DOHH2 (cell line): ENCODE measurements around the gene ROR2.

Source experiments
- CTCF ChIP-seq: fragments of 200-600 bp; sonication (generic); IDR thresholded peaks from one replicate; pipeline ENCODE4 v1.5.1; 2014; ENCODE audit warnings: antibody characterized with exemption, mild to moderate bottlenecking, low read depth, low read length; ENCODE audit not compliant: poor library complexity, severe bottlenecking
- EZH2phosphoT487 ChIP-seq: fragments of 200-600 bp; sonication (generic); IDR thresholded peaks from 2 replicates; pipeline ENCODE4 v1.6.1; 2017; ENCODE audit warnings: borderline replicate concordance, mild to moderate bottlenecking, antibody characterized with exemption, low read length, moderate library complexity, mixed read lengths

- no peak for TF ChIP-seq CTCF
- TF ChIP-seq EZH2phosphoT487: no peak
Observed at GRCh38 chr9:91904588-91905236, 45.3 kb downstream of the ROR2 start.
